H1 (cell line): Measurements from ENCODE around the gene SECTM1. TPM values are rescaled to one million over a fixed set of nuclear protein-coding genes. Genes with fewer than 3 reads are reported as not detected.

ENCODE experiments used
- CTCF ChIA-PET: fragments of 300-600 bp; sonication (Branson Sonifier 250); formaldehyde crosslinking; loops from one replicate; lab custom pipeline; 2021; ENCODE audit not compliant: partially characterized antibody; lab: Charles Lee
- POLR2A ChIA-PET: fragments of 300-600 bp; sonication (Branson Sonifier 250); formaldehyde crosslinking; loops from one replicate; lab custom pipeline; 2021; ENCODE audit warnings: inconsistent platforms; ENCODE audit not compliant: partially characterized antibody; lab: Charles Lee
- DNase-seq, 2 experiments: peaks; one replicate each; pipeline versions ENCODE4 v3.0.0 to v3.0.0-alpha.2; 2010 to 2022; ENCODE audit warnings: low spot score in 2 of 2, low read depth in 1 of 2, mixed read lengths in 1 of 2
- FAIRE-seq: peaks from 2 replicates; lab custom pipeline; 2011; peaks lifted over from hg19 to GRCh38; lab: Jason Lieb, UNC
- H2AFZ ChIP-seq: 2 replicates; pipeline ENCODE4 v1.8.1; 2012; ENCODE audit warnings: low read length, inconsistent platforms
- H2AK5ac ChIP-seq: 2 replicates; pipeline ENCODE4 v1.6.1; 2013; ENCODE audit warnings: low read depth, low read length
- H2BK120ac ChIP-seq: replicated peaks from 2 replicates; pipeline ENCODE3; 2013; ENCODE audit warnings: low read depth, low read length, inconsistent platforms
- H2BK12ac ChIP-seq: 2 replicates; pipeline ENCODE4 v1.6.1; 2013; ENCODE audit warnings: low read depth, low read length
- H2BK15ac ChIP-seq: 2 replicates; pipeline ENCODE4 v1.6.1; 2013; ENCODE audit warnings: low read length
- H2BK20ac ChIP-seq: 2 replicates; pipeline ENCODE4 v1.6.1; 2013; ENCODE audit warnings: low read length
- H2BK5ac ChIP-seq: 2 replicates; pipeline ENCODE4 v1.6.1; 2013; ENCODE audit warnings: low read depth, low read length
- H3K14ac ChIP-seq: 2 replicates; pipeline ENCODE4 v1.6.1; 2013; ENCODE audit warnings: inconsistent platforms; ENCODE audit not compliant: insufficient read length
- H3K18ac ChIP-seq: 2 replicates; pipeline ENCODE4 v1.6.1; 2013; ENCODE audit warnings: low read length; ENCODE audit errors: extremely low read depth
- H3K23ac ChIP-seq: 2 replicates; pipeline ENCODE4 v1.6.1; 2013; ENCODE audit warnings: inconsistent platforms; ENCODE audit not compliant: insufficient read length
- H3K23me2 ChIP-seq: 2 replicates; pipeline ENCODE4 v1.6.1; 2013; ENCODE audit warnings: low read depth, low read length
- H3K27ac ChIP-seq: 2 replicates; pipeline ENCODE4 v1.6.1; 2011; ENCODE audit warnings: low read depth, low read length, inconsistent platforms
- H3K27me3 ChIP-seq, 4 experiments: replicated peaks in 1 of 4; 1 replicate in 1 of 4; 2 replicates in 3 of 4; pipeline versions ENCODE4 v1.6.1 to v1.8.1; 2011 to 2013; ENCODE audit warnings: low read length in 3 of 4, mild to moderate bottlenecking in 3 of 4, inconsistent platforms in 2 of 4, mixed read lengths in 2 of 4, moderate library complexity in 1 of 4; ENCODE audit not compliant: control insufficient read depth in 3 of 4, insufficient read depth in 3 of 4; ENCODE audit errors: extremely low read depth in 1 of 4
- H3K36me3 ChIP-seq, 4 experiments: 2 replicates each; pipeline versions ENCODE4 v1.6.1 to v1.8.1; 2011 to 2013; ENCODE audit warnings: mild to moderate bottlenecking in 4 of 4, low read length in 3 of 4, moderate library complexity in 2 of 4, control low read depth in 1 of 4, inconsistent platforms in 1 of 4; ENCODE audit not compliant: insufficient read depth in 4 of 4, control insufficient read depth in 2 of 4
- H3K4ac ChIP-seq: replicated peaks from 2 replicates; pipeline ENCODE3; 2013; ENCODE audit warnings: low read length, low read depth, mixed read lengths, inconsistent platforms; ENCODE audit not compliant: insufficient read length
- H3K4me1 ChIP-seq, 4 experiments: replicated peaks in 1 of 4; 1 replicate in 1 of 4; 2 replicates in 3 of 4; pipeline versions ENCODE4 v1.6.1 to v1.8.1; 2011 to 2013; ENCODE audit warnings: low read length in 3 of 4, inconsistent platforms in 2 of 4, mixed read lengths in 1 of 4; ENCODE audit not compliant: insufficient read depth in 4 of 4, control insufficient read depth in 3 of 4
- H3K4me2 ChIP-seq, 2 experiments: 2 replicates each; pipeline versions ENCODE4 v1.6.1 to v1.8.1; 2011 to 2013; ENCODE audit warnings: low read depth in 2 of 2, low read length in 2 of 2, control low read depth in 1 of 2, inconsistent platforms in 1 of 2, mild to moderate bottlenecking in 1 of 2; ENCODE audit not compliant: insufficient read depth in 1 of 2
- H3K4me3 ChIP-seq, 4 experiments: fragments of 200-600, 300-600 bp in 1 of 4; sonication (generic), shearing (Covaris generic), sonication (Bioruptor Twin) in 1 of 4; 2 replicates each; pipeline versions ENCODE4 v1.5.1 to v1.8.1; 2011 to 2016; ENCODE audit warnings: low read length in 4 of 4, low read depth in 3 of 4, control low read depth in 2 of 4, inconsistent platforms in 2 of 4, mild to moderate bottlenecking in 2 of 4, mixed read lengths in 1 of 4, moderate library complexity in 1 of 4; ENCODE audit not compliant: insufficient read depth in 2 of 4; ENCODE audit errors: extremely low read depth in 1 of 4
- H3K56ac ChIP-seq: replicated peaks from 2 replicates; pipeline ENCODE3; 2013; ENCODE audit warnings: low read depth, mild to moderate bottlenecking, mixed read lengths, low read length, inconsistent platforms; ENCODE audit not compliant: insufficient read length
- H3K79me1 ChIP-seq: 2 replicates; pipeline ENCODE4 v1.6.1; 2013; ENCODE audit warnings: low read depth, low read length, control low read depth
- H3K79me2 ChIP-seq, 2 experiments: 2 replicates each; pipeline versions ENCODE4 v1.6.1 to v1.8.1; 2012 to 2013; ENCODE audit warnings: low read length in 2 of 2, mild to moderate bottlenecking in 2 of 2, inconsistent platforms in 1 of 2; ENCODE audit not compliant: insufficient read depth in 2 of 2, control insufficient read depth in 1 of 2
- H3K9ac ChIP-seq, 4 experiments: replicated peaks in 1 of 4; 1 replicate in 1 of 4; 2 replicates in 3 of 4; pipeline versions ENCODE4 v1.6.1 to v1.8.1; 2011 to 2013; ENCODE audit warnings: low read depth in 3 of 4, low read length in 3 of 4, control low read depth in 2 of 4, mild to moderate bottlenecking in 2 of 4, moderate library complexity in 2 of 4, inconsistent platforms in 1 of 4; ENCODE audit errors: extremely low read depth in 1 of 4
- H3K9me3 ChIP-seq, 2 experiments: 2 replicates each; pipeline versions ENCODE4 v1.6.1 to v1.8.1; 2012 to 2013; ENCODE audit warnings: mild to moderate bottlenecking in 2 of 2, moderate library complexity in 2 of 2, control low read depth in 1 of 2, inconsistent platforms in 1 of 2, low read depth in 1 of 2, low read length in 1 of 2, mixed read lengths in 1 of 2; ENCODE audit not compliant: insufficient read depth in 2 of 2
- H4K20me1 ChIP-seq, 2 experiments: replicated peaks in 1 of 2; 2 replicates each; pipeline versions ENCODE3 to v1.8.1; 2011 to 2013; ENCODE audit warnings: inconsistent platforms in 2 of 2, low read length in 2 of 2, mild to moderate bottlenecking in 1 of 2; ENCODE audit not compliant: insufficient read depth in 2 of 2, control insufficient read depth in 1 of 2
- H4K5ac ChIP-seq: 2 replicates; pipeline ENCODE4 v1.6.1; 2013; ENCODE audit warnings: low read length, low read depth, mixed read lengths, inconsistent platforms; ENCODE audit not compliant: insufficient read length
- H4K8ac ChIP-seq: 2 replicates; pipeline ENCODE4 v1.8.0; 2013; ENCODE audit warnings: mild to moderate bottlenecking, moderate library complexity, low read length, inconsistent platforms; ENCODE audit not compliant: insufficient read depth; ENCODE audit errors: extremely low read depth
- H4K91ac ChIP-seq: replicated peaks from 2 replicates; pipeline ENCODE3; 2013; ENCODE audit warnings: low read length, mixed read lengths, inconsistent platforms; ENCODE audit not compliant: insufficient read length
- CBX8 ChIP-seq: fragments of 300-800, 300-1000 bp; sonication (generic); IDR thresholded peaks from 2 replicates; pipeline ENCODE4 v1.7.1; 2016; ENCODE audit warnings: low read depth, low read length, borderline replicate concordance
- CHD1 ChIP-seq: IDR thresholded peaks from 2 replicates; pipeline ENCODE4 v1.6.1; 2012; ENCODE audit warnings: low read depth, low read length, improper control_type of control experiment
- CREB1 ChIP-seq: IDR thresholded peaks from 2 replicates; pipeline ENCODE4 v1.6.1; 2012; ENCODE audit warnings: inconsistent platforms
- HDAC2 ChIP-seq, 2 experiments: fragments of 300-600 bp in 1 of 2; sonication (generic) in 1 of 2; IDR thresholded peaks; 2 replicates each; pipeline ENCODE4 v1.6.1; 2011 to 2012; ENCODE audit warnings: low read depth in 2 of 2, low read length in 2 of 2, mild to moderate bottlenecking in 2 of 2, moderate library complexity in 2 of 2, borderline replicate concordance in 1 of 2, inconsistent platforms in 1 of 2
- POLR2A ChIP-seq, 2 experiments: IDR thresholded peaks; 1 replicate in 1 of 2; 2 replicates in 1 of 2; pipeline ENCODE4 v1.6.1; 2011; ENCODE audit warnings: low read depth in 2 of 2, low read length in 2 of 2, mild to moderate bottlenecking in 2 of 2; ENCODE audit errors: control extremely low read depth in 1 of 2
- POU5F1 ChIP-seq: IDR thresholded peaks from 2 replicates; pipeline ENCODE4 v1.6.1; 2011; ENCODE audit warnings: low read depth, mild to moderate bottlenecking, low read length, moderate library complexity
- TCF12 ChIP-seq: IDR thresholded peaks from 2 replicates; pipeline ENCODE4 v1.6.1; 2011; ENCODE audit warnings: low read depth, mild to moderate bottlenecking, low read length
- WGBS, 2 experiments: shearing (Covaris generic) in 1 of 2; methylation state at CpG; one replicate each; pipeline versions ENCODE4 v1.1.6 to v1.1.7; 2013 to 2015; ENCODE audit warnings: low lambda C conversion rate in 2 of 2, mixed read lengths in 2 of 2, inconsistent platforms in 1 of 2, low coverage in 1 of 2, missing lambda C conversion rate in 1 of 2; ENCODE audit not compliant: insufficient replicate concordance in 2 of 2, insufficient coverage in 1 of 2, insufficient read length in 1 of 2; ENCODE audit errors: extremely low coverage in 1 of 2, missing lambda C conversion rate in 1 of 2; 5-methylcytosine and 5-hydroxymethylcytosine counted together
- polyA plus RNA-seq, 7 experiments: library from polyadenylated mRNA; depleted of rRNA in 3 of 7; stranded (reverse) in 5 of 7; unstranded in 2 of 7; fragments of >200 nt in 5 of 7; fragments of 200-250 nt in 2 of 7; gene quantifications; 1 replicate in 5 of 7; 2 replicates in 1 of 7; 4 replicates in 1 of 7; pipeline versions ENCODE4 v1.2.1 to v1.2.3, GENCODE V29; 2011 to 2013; ENCODE audit warnings: missing spikeins in 2 of 7, mixed read lengths in 2 of 7
- total RNA-seq: library from RNA; stranded (reverse); fragmentation: NEBNext Ultra II Directional; extraction: Animal tissue kit (Norgen Biotek cat#: 25700); gene quantifications from 2 replicates; pipeline ENCODE4 v1.2.1, GENCODE V29; 2021

The SECTM1 gene
- total and polyA plus RNA-seq, 2 of the 8 experiments (the other 6 are each of a cell fraction or from before 2014, with no cell fraction given), result 0.20 to 0.65 TPM

- 82% methylated on average over 9 of the region's 9 CpGs; no CpG with 5 or more reads in 1 of the 2 experiments for WGBS, 2 experiments
- H2BK15ac ChIP-seq, result no peak overlapping the region
- peaks cover 0 to 5% (median 5%) of the 10 kb centered on the region in 4 experiments; a peak in 3 of 7 replicates for H3K27me3 ChIP-seq
- ChIA-PET CTCF (no interaction called here), POLR2A (interaction anchor here (0.9 kb wide), 1 partner anchor 14 kb away, joined by 4 read pairs; no protein-coding TSS in a partner anchor)
- no peak overlapping the region for H2BK5ac ChIP-seq
- TF ChIP-seq HDAC2 (IDR thresholded peaks at IDR 0.05; ENCODE audit: borderline replicate concordance in 1 of 2, low read depth in 2 of 2, low read length in 2 of 2) (no peak), CBX8 (no peak), CREB1 (no peak), TCF12 (no peak), POU5F1 (no peak), POLR2A (IDR thresholded peaks at IDR 0.05; ENCODE audit: control extremely low read depth in 1 of 2, low read depth in 2 of 2, low read length in 2 of 2) (no peak), CHD1 (no peak)
- no peak overlapping the region for H3K9ac ChIP-seq
- H3K27ac ChIP-seq, result no peak overlapping the region
- H3K4me1 ChIP-seq, result peaks cover 0 to 17% (median 7%) of the 10 kb centered on the region in 4 experiments; a peak in 6 of 7 replicates
- H4K20me1 ChIP-seq, result peaks cover 0 to 11% of the 10 kb centered on the region in 2 experiments
- H3K36me3 ChIP-seq, result no peaks in the 10 kb centered on the region; a peak in 1 of 8 replicates
- peak overlapping the region; percentile 23 for H4K91ac ChIP-seq
- no peak overlapping the region for H2BK12ac ChIP-seq
- DNase-seq (no peak), FAIRE-seq (no peak)
- H2AFZ ChIP-seq, result no peak overlapping the region
- H3K23ac ChIP-seq, result no peak overlapping the region
- no peak overlapping the region for H2BK20ac ChIP-seq
- H3K14ac ChIP-seq, result no peak overlapping the region
- no peak overlapping the region for H3K4me2 ChIP-seq
- peak overlapping the region; percentile 15; the same call in 1 of the 2 replicates for H4K8ac ChIP-seq
- no peak overlapping the region for H2BK120ac ChIP-seq
- H3K79me1 ChIP-seq, result no peaks in the 10 kb centered on the region; the same call in 1 of the 2 replicates
- no peak overlapping the region for H3K4ac ChIP-seq
- no peak overlapping the region for H4K5ac ChIP-seq
- H3K23me2 ChIP-seq, result peaks cover 2% of the 10 kb centered on the region; the same call in 1 of the 2 replicates
- H2AK5ac ChIP-seq, result no peak overlapping the region; the same call in 1 of the 2 replicates
- no peak overlapping the region for H3K18ac ChIP-seq
- H3K9me3 ChIP-seq, result no peaks in the 10 kb centered on the region
- no peaks in the 10 kb centered on the region for H3K79me2 ChIP-seq
- H3K56ac ChIP-seq, result no peak overlapping the region
- no peak overlapping the region for H3K4me3 ChIP-seq
Observed at GRCh38 chr17:82278308-82278707, 55.3 kb downstream of the SECTM1 start.
